T-helper 9 cell (primary cell): Measurements from ENCODE around the gene THRB.

Experiments
- DNase-seq: peaks from one replicate; pipeline ENCODE4 v3.0.0-alpha.2; 2020

The THRB gene

DNA sequence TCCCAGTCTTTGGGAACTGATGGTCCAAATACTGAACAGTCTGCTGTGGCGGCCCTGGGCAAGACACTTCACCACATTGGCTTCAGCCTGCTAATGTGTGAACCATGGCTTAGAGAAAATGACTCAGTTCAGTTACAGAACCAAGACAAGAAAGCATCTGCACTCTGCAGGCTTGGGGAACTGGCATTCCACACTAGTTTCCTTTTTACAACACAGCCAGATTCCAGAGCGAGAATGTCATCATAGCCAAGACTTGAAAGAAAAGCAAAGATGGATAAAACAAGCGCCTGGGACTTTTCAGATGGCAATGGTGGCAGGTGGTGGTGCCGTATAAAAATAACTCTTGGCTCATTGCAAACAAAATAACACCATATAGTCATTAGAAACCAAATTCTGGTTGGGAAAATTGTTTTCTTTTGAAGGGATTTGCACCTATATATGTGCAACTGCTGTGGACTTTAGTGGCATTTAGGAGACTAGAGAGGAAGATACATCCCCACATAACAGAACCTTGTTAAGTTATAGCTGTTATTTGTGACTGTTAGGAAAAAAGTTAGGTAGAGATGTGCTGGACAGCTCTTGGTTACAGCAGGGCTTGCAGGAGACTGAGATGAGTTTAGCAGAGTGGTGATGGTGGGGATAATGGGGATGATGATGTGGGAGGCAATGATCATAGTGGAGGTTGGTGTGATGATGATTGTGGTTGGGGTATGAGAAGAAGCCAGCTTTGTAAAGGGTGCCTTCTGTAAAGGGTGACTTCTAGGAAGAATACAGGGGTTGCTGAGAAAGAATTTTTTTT lies 273.6 kb downstream of the THRB start:
- DNase-seq, result no peak

DNA sequence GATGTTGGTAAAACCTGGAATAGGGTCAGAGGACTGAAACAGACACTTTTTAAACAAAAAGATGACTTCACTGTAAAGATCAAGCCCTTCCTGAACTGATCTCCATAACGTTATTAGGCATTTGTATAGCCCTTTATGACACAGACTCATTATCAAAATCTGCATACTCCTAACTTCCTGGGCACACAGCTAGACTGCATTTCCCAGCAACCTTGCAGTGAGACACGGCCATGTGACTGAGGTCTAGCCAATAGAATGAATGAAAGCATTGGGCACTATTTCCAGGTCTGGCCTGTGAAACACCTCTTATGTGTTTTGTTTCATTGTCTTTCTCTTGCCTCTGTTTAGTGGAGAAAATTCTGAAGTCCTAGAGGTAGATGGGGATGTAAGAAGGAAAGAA lies 279.1 kb downstream of the THRB start:
- no peak for DNase-seq

DNA sequence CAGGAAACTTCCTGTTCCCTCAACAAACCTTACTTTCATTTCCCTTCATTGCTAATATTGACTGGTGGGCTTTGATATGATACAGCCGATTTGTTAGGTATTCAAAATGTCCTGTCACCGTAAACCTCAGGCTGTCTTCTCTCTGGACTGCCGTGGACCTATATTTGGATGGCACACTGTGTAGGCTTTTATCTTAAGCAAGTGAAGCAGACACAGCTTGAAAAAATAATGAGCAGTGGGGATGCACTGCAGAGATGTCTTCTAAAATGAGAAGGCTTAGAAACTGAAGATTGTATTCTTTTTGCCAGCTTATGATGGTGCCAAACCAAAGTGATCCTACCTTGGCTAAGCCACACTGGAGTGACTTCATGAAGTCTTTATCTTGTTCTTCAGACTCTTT lies 283.3 kb downstream of the THRB start:
- DNase-seq, result no peak

DNA sequence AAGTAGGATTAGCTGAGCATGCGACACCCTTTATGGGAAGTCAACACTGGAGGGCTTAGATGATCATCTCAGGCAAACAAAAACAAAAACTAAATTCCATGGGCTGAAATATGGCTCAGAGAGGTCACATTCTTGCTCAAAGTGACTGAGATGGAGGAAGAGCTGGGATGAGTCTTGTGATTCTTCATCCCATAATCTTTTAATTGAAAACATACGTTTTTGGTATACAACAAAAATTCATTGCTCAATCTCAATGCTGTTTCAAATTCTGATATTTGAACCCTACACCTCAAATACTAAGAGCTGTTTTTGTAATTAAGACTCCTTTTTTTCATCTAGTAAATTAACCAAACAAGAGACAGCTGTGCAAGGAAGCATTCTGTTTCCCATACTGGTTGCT lies 292.6 kb downstream of the THRB start:
- DNase-seq, result no peak

DNA sequence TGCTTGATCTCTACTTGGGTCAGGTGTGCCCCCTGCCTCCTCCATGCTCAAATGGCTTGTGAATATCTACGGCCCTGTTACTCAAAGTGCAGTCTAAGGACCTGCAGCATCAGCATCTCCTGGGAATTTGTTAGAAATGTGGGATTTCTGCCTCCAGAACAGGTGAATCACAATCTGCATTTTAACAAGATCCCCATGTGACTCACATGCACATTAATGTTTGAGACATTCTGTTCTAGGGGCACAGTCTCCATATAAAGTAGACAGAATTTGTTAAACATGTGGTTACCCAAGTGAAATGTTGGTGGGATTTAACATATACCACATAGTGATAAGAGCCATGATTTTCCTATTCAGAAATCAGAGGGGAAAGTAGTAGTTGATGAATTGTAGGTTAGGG lies 293.3 kb downstream of the THRB start:
- no peak for DNase-seq

DNA sequence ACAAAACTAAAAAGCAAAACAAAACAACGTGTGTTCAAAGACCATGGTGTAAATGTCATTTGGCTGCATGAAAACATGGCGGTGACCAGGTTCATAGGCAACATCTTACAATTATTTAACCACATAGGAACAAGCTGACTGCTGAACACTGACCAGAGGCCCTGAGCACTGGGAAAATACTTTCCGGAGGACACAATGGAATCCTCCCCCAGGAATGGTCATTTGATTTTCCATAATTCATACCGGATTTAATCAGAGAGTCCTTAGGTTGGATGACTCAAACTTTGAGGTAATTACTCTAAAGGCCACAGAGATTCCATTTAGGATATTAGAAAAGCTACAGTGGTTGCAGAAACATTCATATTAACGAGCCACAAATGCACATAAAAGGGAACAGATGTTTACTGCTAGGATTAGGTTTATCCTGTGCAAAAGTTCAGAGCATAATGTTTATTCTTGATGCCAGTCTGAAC lies 294.8 kb downstream of the THRB start:
- no peak for DNase-seq

DNA sequence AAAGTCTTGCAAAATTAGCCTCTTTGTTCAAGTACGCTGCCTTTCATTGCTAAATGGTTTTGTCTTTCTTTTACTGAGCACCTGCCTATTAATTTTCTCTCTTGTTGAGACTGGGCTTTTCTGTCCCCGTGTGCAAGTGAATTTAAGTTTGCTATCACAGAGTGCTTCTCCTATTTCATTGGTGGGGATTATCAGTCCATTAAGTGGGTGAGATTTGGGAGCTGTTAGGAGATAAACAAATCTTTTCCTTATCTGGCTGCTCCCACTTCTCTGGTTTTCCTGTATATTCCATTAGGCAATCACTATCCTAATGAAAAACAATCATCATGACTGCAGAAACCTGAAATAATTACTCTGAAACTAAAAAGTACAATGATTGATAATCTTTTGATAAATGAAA lies 295.4 kb downstream of the THRB start:
- DNase-seq, result no peak

DNA sequence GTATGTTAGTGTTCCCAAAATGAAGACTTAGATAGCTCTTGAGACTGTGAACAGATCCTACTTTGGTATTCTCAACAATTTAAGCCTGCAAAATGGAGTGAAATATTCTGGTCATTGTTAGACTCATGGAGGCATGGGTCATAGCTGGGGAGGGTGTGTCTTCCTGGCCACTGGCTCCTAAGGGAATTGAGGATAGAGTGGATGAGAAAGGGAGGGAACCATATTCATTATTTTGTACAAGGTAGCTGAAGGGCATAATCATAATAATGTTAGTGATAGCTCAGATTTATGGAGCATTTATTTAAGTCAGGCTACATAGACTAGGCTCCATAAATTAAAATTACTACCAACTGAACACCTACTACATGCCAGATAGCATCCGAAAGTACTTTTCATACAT lies 295.9 kb downstream of the THRB start:
- DNase-seq, result no peak

DNA sequence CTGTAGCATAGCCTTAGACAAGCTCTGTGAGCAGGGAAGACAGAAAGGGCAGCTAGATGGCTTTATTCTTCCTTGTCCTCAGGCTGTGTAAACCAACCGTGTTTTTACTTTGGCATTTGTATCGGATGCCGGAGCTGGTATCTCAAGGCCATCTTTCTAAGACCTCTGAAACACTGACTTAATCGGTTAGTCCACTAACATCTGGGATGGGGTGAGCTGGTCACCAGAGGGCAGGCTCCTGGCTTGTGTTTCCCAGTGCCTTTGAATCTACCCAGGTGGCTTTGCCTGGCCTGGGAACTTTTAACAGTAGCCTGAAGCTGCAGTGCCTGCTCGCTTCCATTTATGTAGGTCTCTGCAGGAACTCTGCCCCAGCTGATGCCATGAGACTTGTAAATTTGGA lies 296.8 kb downstream of the THRB start:
- DNase-seq, result no peak

DNA sequence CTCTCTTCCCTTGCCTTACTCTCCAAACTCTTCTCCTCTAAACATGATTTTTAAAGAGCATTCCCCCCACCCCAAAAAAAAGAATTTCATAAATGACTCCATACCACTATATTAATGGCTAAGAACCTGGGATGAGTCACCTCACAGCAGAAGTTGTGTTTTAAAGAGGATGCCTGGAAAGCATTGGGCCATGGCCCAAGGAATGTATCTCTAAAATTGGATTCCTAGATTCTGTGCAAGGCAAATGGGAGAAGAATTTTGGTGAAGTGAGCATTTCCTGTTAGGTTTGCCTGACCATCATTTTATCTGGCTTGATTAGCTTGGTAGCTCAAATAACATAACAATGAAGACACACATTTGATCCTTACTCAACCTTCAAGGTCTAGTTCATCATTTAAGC lies 298.1 kb downstream of the THRB start:
- no peak for DNase-seq

DNA sequence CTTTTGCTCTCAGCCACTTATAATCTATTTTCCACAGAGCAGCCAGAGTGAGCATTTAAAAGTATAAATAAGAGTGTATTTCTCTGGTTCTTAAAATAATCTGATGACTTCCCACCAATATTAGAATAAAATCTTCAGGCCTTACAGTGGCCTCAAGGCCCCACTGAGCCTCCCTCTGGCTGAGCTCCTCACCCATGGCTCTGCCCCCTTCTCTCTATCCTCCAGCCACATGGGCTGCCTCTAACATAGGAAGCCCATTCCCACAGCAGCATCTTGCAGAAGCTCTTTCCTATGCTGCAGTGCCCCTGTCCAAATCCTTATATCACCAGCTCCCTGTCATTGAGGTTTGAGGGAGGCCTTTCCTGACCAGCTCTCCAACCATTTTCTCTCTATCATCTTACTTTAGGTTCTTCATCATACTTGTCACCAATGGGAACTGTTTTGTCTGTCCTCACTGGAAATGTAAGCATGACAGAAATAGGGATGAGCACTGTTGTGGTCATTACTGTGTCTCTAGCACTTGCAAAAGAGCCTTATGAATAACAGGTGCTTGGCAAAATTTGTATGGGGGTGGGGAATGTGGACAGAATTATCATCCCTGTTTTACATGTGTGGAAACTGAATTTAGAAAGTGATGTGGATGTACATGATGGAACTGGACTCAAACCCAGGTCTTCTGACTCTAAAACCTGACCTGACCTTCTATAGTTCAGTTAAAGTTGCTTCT lies 299.0 kb downstream of the THRB start:
- no peak for DNase-seq

DNA sequence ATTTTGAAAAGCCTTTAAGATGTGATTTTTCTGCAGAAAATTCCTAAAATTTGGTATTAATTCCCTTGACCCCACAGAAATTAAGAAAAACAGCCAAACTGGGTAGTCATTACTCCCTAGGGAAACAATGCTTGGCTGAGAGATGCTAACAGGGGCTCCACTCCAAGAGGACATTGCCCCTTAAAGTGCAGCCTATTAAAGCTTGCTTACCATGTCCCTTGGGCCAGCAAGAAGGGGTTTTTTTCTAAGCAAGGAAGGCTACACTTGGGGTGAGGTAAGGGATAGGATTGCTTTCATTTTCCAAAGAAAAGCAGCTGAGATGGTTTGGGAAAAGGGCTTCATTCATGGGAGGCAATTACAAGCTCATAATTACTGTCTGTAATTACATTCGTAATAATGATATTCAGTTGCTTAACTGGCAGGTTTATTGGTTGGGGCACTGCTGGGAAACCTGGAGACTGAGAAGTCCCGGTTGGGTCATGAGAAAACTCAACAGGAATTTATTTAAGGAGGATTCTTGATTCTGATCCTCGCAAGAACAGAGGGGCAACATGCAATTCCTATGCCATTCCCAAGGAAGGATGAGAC lies 302.1 kb downstream of the THRB start:
- DNase-seq, result no peak

DNA sequence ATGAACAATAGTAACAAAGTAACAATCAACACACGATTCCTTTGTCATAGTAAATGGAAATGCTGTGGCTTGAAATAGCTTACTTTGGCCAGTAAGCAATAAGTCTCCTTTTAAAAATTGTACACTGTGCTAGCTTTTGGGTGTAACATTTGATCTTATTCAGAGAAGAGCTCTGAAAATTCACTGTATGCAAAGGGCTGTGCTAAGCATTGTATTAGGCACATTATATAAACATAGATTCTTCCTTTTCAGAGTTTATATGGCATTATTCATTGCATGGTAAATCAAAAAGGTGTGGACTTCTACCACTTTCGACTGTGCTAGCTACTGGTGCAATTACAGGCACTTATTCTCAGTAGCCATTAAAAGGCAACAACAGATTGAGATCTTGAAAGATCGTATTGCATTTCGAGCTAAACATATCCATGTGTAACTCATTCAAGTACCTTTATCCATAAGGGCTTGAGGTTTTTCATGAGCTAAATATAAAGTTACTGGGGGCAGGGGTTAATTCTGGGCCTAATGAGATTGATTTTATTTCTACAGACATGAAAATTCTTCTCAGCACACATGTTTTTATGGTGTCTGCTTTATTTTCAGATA lies 302.7 kb downstream of the THRB start:
- DNase-seq, result no peak

DNA sequence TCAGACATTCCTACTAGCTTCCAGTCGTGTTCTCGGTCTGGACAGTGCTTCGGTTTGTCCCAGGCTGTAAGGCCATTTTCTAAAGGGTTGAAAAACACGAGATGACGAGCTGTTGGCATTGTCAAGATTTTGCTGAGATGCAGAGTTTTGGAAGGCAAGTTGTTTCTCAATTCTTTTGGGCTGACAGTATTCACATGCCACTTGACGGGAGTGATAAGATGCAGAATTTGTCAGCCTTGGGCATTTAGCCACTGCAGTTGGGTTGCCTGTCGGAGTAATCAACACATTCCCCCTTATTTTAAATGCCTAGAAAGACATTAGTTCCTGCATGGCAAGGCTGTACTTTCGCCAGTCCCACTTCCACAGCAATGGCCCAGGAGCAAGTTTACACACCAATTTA lies 304.4 kb downstream of the THRB start:
- DNase-seq, result no peak

DNA sequence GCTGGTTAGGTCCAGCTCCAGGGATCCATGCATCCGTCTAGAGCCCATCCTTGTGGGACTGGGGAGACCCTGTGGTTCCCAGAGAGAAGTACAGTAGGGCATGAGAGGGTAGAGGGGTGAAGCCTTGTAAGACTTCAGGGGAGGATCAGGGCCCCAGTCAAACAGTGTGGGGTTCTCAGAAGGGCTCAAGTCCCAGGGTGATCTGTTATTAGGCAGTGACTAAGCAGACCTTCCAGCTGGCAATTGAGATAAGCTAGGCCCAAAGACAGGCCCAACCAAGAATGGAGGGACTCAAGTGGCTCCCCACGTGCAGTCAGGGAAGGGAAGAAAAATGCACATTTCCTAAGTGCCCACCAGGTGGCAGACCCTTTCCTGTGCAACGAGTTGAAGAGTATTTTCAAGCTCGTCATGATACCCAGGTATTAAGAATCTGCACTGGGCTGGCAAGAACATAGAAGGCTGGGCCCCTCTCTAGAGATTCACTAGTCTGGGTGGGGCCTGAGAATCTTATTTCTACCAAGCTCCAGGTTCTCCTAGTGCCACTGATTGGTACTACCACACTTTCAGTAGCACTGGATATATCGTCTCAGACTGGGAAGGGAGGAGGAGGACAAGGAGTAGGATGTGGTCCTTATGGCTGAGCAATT lies 308.8 kb downstream of the THRB start:
- no peak for DNase-seq

DNA sequence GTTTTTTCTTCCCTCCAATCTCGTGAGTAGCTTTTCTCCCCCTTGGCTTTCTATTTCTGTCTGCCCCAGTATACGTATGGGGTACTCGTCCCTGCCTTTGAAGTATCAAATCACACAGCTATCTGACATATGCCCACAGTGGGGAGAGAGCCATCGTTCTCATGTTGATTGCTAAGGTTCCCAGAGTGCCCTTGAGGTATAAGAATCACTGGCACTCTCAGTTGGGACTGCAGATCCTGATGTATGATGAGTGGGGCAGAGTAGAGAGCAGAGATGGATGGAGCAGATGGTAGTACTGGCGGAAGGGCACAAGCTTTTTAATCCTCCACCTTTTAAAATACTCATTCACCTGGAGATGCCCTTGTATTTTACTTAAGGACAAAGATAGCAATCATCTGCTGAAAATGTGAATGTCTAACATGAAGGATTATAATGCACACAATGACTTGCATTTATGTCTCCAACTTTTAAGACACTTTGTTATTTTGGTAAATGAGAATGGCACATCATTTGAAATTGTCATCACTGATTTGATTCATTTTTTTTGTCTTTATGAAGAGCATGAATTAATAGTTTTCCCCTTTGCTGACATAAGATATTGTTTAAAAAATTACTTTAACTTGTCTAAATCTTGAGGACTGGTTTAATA lies 310.0 kb downstream of the THRB start:
- no peak for DNase-seq

DNA sequence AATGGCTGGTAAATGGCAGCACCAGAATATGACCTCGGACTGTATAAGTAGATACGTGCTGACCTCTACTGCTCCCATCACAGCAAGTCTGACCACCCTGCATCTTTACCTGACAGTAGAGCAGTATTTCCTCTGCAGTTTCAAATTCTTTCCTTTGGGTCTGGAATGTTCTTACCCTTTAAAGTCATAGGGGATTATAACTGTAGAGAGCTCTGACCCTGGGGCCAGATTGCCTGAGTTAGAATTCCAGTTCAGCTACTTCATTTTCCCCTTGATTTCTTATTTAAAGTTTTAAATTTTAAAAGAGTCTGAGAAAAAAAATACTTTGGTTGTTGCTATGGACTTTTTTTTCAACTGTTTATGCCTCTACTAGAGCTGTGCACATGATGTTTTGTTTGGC lies 311.9 kb downstream of the THRB start:
- DNase-seq, result no peak

DNA sequence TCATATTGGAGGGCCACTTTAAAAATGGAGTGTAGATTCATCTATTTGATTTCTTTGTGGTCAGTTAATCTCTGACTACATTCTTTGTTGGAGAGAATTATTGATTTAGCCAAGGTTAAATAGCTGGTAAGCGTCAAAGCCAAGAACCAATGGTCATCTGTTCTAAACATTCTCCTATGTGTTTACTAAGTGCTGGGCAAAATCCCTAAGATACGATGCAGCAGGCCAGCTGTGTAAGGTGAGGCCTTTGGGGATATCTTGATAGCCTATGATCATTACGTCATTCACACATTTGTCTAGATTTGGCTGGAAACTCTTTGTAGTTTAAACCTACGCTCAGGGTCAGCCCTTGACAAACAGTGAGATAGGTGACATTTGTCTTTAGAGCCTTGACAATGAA lies 313.4 kb downstream of the THRB start:
- DNase-seq, result no peak

DNA sequence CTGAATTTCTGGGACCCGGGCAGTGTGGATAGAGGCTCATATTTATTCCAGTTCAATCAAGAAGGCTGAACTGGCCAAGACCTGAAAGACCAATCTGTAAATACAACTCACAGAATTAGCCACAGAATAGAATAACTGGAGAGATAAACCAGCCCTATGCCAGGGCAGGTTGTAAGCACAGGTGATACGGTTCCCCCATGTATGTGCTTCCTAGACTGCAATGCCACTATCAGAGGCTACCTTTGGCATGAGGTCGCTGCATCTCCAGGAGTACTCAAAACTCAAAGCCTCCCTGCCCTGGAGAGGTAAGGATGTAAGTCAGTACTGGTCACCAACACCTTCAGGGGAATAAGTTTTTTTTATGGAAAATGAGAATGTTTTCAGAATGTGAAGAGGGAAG lies 314.0 kb downstream of the THRB start:
- no peak for DNase-seq

DNA sequence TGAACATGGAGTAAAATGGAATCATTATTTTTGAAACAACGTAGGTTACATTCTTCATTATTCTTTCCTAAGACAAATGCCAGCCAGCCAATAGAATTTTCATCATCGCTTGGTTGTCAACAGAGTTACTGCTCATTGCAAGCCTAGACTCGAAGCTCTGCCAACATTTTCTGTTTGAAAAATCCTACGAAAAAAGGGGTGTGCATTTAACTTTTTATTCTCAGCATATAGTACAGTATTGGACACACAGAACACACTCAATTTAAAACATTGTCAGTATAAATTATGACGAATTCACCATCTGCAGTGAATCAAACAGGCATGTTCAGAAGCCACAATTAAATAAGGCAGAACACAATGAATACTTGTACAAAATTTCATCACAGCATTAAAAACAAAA lies 317.4 kb downstream of the THRB start:
- DNase-seq, result no peak

DNA sequence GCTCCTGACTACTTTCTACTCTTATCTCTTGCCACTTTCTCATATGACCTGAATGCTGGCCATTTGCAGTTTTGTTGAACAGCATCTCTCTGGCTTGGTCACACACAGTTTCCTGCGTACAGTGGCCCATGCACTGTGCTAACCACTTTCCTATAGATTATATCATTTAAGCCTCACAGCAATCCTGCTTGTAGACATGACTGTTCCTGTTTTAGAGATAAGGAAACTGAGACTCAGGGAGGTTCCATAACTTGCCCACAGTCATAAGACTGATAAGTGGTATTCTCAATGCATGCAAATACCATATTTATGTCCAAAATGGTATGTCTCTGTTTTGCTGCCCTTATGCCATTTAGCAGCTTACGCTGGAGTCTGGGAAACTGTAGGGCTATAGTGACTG lies 320.0 kb downstream of the THRB start:
- DNase-seq, result no peak

DNA sequence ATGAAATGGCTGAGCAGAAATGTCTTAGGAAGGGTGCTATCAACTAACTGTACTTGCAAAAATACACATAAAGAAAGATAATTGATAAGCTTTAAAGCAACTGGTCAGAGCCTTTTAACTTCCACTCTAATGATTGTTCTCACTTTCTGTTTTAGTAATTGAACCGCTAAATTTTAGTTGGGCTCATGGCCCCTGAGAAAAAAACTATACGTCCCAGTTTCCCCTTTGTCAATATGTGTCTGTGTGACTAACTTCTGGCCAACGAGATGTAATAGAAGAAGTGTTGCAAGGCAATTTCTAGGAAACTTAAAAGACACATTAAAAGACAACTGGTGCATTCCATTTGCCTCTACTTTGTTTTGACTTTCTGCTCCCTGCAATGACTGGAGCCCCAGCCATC lies 325.7 kb downstream of the THRB start:
- no peak for DNase-seq

DNA sequence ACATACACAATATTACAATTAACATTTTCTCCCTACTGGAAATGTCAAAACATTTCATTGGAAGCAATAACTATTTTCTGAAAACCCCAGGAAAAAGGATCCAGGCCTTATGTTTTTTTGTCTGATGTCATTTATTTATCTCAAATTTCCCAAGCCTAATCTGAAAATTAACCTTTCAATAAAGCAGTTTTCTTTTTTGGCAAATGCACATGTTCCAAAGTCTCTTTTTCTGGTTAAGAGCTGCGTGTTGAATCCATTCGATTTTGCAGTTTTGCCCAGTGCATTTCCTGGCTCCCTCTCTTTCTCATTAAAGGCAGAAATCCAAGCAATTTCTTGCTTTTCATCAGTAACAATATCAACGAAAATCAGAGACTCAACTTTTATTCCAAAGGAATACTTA lies 327.2 kb downstream of the THRB start:
- DNase-seq, result no peak
